Nephron progenitor cell (in vitro differentiated cells): ENCODE measurements around the gene UAP1L1.
A peak's percentile ranks its signal among the peaks of the same experiment; 100 is the strongest.

Experiments
- DNase-seq: peaks from one replicate; pipeline ENCODE4 v3.0.0; 2021
- H3K27ac Mint-ChIP-seq: 2 replicates; pipeline ENCODE4 v1.8.0; 2021; ENCODE audit warnings: mild to moderate bottlenecking, moderate library complexity, mixed read lengths
- H3K27me3 Mint-ChIP-seq: 2 replicates; pipeline ENCODE4 v1.8.0; 2021; ENCODE audit warnings: mild to moderate bottlenecking, low read depth, mixed read lengths; ENCODE audit not compliant: poor library complexity
- H3K36me3 Mint-ChIP-seq: 2 replicates; pipeline ENCODE4 v1.8.0; 2021; ENCODE audit warnings: low read depth, mixed read lengths
- H3K4me1 Mint-ChIP-seq: 2 replicates; pipeline ENCODE4 v1.8.0; 2021; ENCODE audit warnings: mixed read lengths
- H3K4me3 Mint-ChIP-seq: 2 replicates; pipeline ENCODE4 v1.8.0; 2021; ENCODE audit warnings: mild to moderate bottlenecking, moderate library complexity, mixed read lengths
- H3K9me3 Mint-ChIP-seq: 2 replicates; pipeline ENCODE4 v1.8.0; 2021; ENCODE audit warnings: mild to moderate bottlenecking, moderate library complexity, mixed read lengths
- CTCF ChIP-seq: fragments of 200-600 bp; sonication (generic); IDR thresholded peaks from 2 replicates; pipeline ENCODE4 v1.5.0; 2021; ENCODE audit warnings: antibody characterized with exemption

Gene UAP1L1

GRCh38 chr9:137067860-137068538 lies 9.3 kb upstream of the UAP1L1 start:
- Mint-ChIP-seq H3K36me3 (no peaks in the 10 kb centered on the region), H3K27me3 (peaks cover 15% of the 10 kb centered on the region), H3K4me3 (peak overlapping the region; percentile 68), H3K4me1 (peaks cover 14% of the 10 kb centered on the region), H3K9me3 (no peaks in the 10 kb centered on the region), H3K27ac (no peak overlapping the region)
- peak; percentile 69 for TF ChIP-seq CTCF
- peak; percentile 82 for DNase-seq

- Mint-ChIP-seq H3K9me3 (no peaks in the 10 kb centered on the region), H3K27me3 (peaks cover 16% of the 10 kb centered on the region), H3K27ac (no peak overlapping the region), H3K4me3 (peak overlapping the region; percentile 68), H3K36me3 (no peaks in the 10 kb centered on the region), H3K4me1 (peaks cover 17% of the 10 kb centered on the region)
- TF ChIP-seq CTCF, result no peak
- no peak for DNase-seq
Measured at GRCh38 chr9:137068539-137069507, 8.5 kb upstream of the UAP1L1 start.

GRCh38 chr9:137069508-137070091 lies 7.7 kb upstream of the UAP1L1 start:
- no peak for TF ChIP-seq CTCF
- H3K27me3 Mint-ChIP-seq, result peaks cover 23% of the 10 kb centered on the region
- H3K4me3 Mint-ChIP-seq, result peak overlapping the region; percentile 65
- no peaks in the 10 kb centered on the region for H3K9me3 Mint-ChIP-seq
- H3K36me3 Mint-ChIP-seq, result no peaks in the 10 kb centered on the region
- peaks cover 19% of the 10 kb centered on the region for H3K4me1 Mint-ChIP-seq
- H3K27ac Mint-ChIP-seq, result no peak overlapping the region
- DNase-seq, result peak; percentile 62

GRCh38 chr9:137070201-137070905 lies 7.0 kb upstream of the UAP1L1 start, which contains the start of gene SAPCD2:
SAPCD2 (minus strand) TSS chr9:137070557; CDS start chr9:137070460, 97 bp downstream.
- peaks cover 19% of the 10 kb centered on the region for H3K4me1 Mint-ChIP-seq
- no peaks in the 10 kb centered on the region for H3K36me3 Mint-ChIP-seq
- DNase-seq, result peak; percentile 89
- TF ChIP-seq CTCF, result no peak
- peaks cover 31% of the 10 kb centered on the region for H3K27me3 Mint-ChIP-seq
- H3K27ac Mint-ChIP-seq, result no peak within 1 kb of the TSS
- H3K9me3 Mint-ChIP-seq, result no peaks in the 10 kb centered on the region
- peak within 1 kb of the TSS; percentile 79 for H3K4me3 Mint-ChIP-seq

- H3K27me3 Mint-ChIP-seq, result peaks cover 36% of the 10 kb centered on the region
- H3K9me3 Mint-ChIP-seq, result no peaks in the 10 kb centered on the region
- H3K36me3 Mint-ChIP-seq, result no peaks in the 10 kb centered on the region
- peaks cover 19% of the 10 kb centered on the region for H3K4me1 Mint-ChIP-seq
- TF ChIP-seq CTCF, result peak; percentile 19
- no peak overlapping the region for H3K27ac Mint-ChIP-seq
- H3K4me3 Mint-ChIP-seq, result peak overlapping the region; percentile 79
- DNase-seq, result peak; percentile 54
Measured at GRCh38 chr9:137070906-137071275, 6.4 kb upstream of the UAP1L1 start.
